ENCODE data around the gene RPL19. TPM values are rescaled to one million over a fixed set of nuclear protein-coding genes. Genes with fewer than 3 reads are reported as not detected.

The RPL19 gene
- total and polyA plus RNA-seq, 2 donors (not counting 3 experiments of a cell fraction or from before 2014, with no cell fraction given) = 1,802 to 1,958 TPM

DNA sequence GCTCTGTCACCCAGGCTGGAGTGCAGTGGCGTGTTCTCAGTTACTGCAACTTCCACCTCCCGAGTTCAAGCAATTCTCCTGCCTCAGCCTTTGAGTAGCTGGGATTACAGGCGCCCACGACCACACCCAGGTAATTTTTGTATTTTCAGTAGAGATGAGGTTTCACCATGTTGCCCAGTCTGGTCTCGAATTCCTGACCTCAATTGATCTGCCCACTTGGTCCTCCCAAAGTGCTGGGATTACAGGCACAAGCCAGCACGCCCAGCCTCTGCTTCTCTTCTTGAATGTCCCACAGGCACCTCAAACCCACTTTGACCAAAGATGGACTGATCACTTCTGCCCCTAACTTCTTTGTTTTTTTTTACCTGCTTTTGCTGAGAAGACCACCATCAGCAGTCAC, 29.5 kb upstream of the RPL19 start:
- Histone ChIP-seq H4K20me1 (replicated peaks; ENCODE audit: control insufficient read depth, extremely low read depth, insufficient read depth, low read length) (no peaks in the 10 kb centered on the region), H3K9me3 (replicated peaks; ENCODE audit: control insufficient read depth, insufficient read depth, low read length) (no peaks in the 10 kb centered on the region), H3K79me2 (ENCODE audit: control insufficient read depth, insufficient read depth, low read length) (no peaks in the 10 kb centered on the region), H2AFZ (ENCODE audit: low read depth, low read length) (no peak overlapping the region), H3K9ac (replicated peaks; ENCODE audit: extremely low read depth, insufficient read depth, low read length) (no peak overlapping the region), H3K4me1 (ENCODE audit: control insufficient read depth, extremely low read depth, insufficient read depth, low read length) (peaks cover 1% of the 10 kb centered on the region), H3K4me2 (ENCODE audit: insufficient read depth, low read length) (no peak overlapping the region), H3K9me1 (replicated peaks; ENCODE audit: control insufficient read depth, extremely low read depth, insufficient read depth, low read length) (no peaks in the 10 kb centered on the region), H3K4me3 (replicated peaks in 1 of 3; ENCODE audit: insufficient read depth in 1 of 3, low read depth in 1 of 3, low read length in 3 of 3) (no peak overlapping the region), H3K36me3 (ENCODE audit: control insufficient read depth in 2 of 2, extremely low read depth in 1 of 2, insufficient read depth in 2 of 2, low read length in 2 of 2) (no peaks in the 10 kb centered on the region), H3K27ac (ENCODE audit: insufficient read depth, low read depth, low read length) (no peak overlapping the region), H3K27me3 (ENCODE audit: control insufficient read depth in 2 of 2, insufficient read depth in 2 of 2, low read length in 2 of 2) (peaks cover 18 to 21% of the 10 kb centered on the region in 2 experiments)
- dilution Hi-C loops (cut with MboI; ENCODE audit: extremely low pct_ligation_motif_present, low sequenced_read_pairs) (no loop called here), intact Hi-C loops (cut with micrococcal nuclease) (no loop called here)
- BruUV-seq (replicated peaks) = no TSS peak
- ChIA-PET CTCF (interaction anchor here (1.7 to 11.0 kb wide), 2 partner anchors 62 to 187 kb away, joined by 6 to 130 read pairs; no protein-coding TSS in a partner anchor), POLR2A (no interaction called here)
- no peak for DNase-seq (ENCODE audit: low read depth, low spot score)
- FAIRE-seq = no peak
- TF ChIP-seq POLR2A (IDR thresholded peaks at IDR 0.05; ENCODE audit: low read depth, low read length) = no peak
- no peak for TF ChIP-seq GATA2 (IDR thresholded peaks at IDR 0.05; ENCODE audit: insufficient read depth, insufficient read length, low read depth, low read length)
- TF ChIP-seq, protein P1, sequence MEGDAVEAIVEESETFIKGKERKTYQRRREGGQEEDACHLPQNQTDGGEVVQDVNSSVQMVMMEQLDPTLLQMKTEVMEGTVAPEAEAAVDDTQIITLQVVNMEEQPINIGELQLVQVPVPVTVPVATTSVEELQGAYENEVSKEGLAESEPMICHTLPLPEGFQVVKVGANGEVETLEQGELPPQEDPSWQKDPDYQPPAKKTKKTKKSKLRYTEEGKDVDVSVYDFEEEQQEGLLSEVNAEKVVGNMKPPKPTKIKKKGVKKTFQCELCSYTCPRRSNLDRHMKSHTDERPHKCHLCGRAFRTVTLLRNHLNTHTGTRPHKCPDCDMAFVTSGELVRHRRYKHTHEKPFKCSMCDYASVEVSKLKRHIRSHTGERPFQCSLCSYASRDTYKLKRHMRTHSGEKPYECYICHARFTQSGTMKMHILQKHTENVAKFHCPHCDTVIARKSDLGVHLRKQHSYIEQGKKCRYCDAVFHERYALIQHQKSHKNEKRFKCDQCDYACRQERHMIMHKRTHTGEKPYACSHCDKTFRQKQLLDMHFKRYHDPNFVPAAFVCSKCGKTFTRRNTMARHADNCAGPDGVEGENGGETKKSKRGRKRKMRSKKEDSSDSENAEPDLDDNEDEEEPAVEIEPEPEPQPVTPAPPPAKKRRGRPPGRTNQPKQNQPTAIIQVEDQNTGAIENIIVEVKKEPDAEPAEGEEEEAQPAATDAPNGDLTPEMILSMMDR (IDR thresholded peaks at IDR 0.05; ENCODE audit: extremely low read depth in 1 of 2, insufficient read depth in 1 of 2, low read depth in 1 of 2, low read length in 2 of 2) = no peak
- TF ChIP-seq POLR2AphosphoS5 (IDR thresholded peaks at IDR 0.05; ENCODE audit: insufficient read depth, low read depth, low read length) = no peak
- TF ChIP-seq EZH2 (IDR thresholded peaks at IDR 0.05; ENCODE audit: borderline replicate concordance, low read depth, low read length, severe bottlenecking) = no peak
- TF ChIP-seq, protein P2, sequence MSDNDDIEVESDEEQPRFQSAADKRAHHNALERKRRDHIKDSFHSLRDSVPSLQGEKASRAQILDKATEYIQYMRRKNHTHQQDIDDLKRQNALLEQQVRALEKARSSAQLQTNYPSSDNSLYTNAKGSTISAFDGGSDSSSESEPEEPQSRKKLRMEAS (IDR thresholded peaks at IDR 0.05; ENCODE audit: insufficient read depth, insufficient read length) = no peak
- no peak for TF ChIP-seq MYC (IDR thresholded peaks at IDR 0.05; ENCODE audit: low read depth, low read length)
- TF ChIP-seq JUN (IDR thresholded peaks at IDR 0.05; ENCODE audit: borderline replicate concordance, insufficient read depth, insufficient read length, low read depth) = no peak
- TF ChIP-seq FOS (IDR thresholded peaks at IDR 0.05; ENCODE audit: borderline replicate concordance, insufficient read depth, low read length) = no peak
